K562 (cell line): ENCODE data around the gene FOXA3. TPM values are rescaled to one million over a fixed set of nuclear protein-coding genes. Genes with fewer than 3 reads are reported as not detected.
A peak's percentile ranks its signal among the peaks of the same experiment; 100 is the strongest.

Experiments
- ATAC-seq: fragments of 200-7000 bp; cut with Tn5 transposase; 3 replicates; pipeline ENCODE4 v1.9.1; 2020; ENCODE audit warnings: moderate library complexity
- BruUV-seq: library from RNA; stranded (reverse); fragments of 400-500 nt; replicated peaks from 2 replicates; lab custom pipeline; 2021; lab: Mats Ljungman, UMichigan
- CTCF ChIA-PET: fragments of 300-600 bp; formaldehyde crosslinking; extraction: SDS; loops from one replicate; lab custom pipeline; 2021; ENCODE audit warnings: low intra/inter-chr PET ratio; lab: Yijun Ruan, JAX
- POLR2A ChIA-PET: fragments of 300-600, 350-650 bp; sonication (Branson Sonifier 250); formaldehyde crosslinking; extraction: SDS; loops from one replicate; lab custom pipeline; 2021; ENCODE audit warnings: antibody characterized with exemption, inconsistent platforms; lab: Yijun Ruan, JAX
- DNase-seq, 4 experiments: peaks; one replicate each; pipeline versions ENCODE4 v3.0.0 to v3.0.0-alpha.2; 2011 to 2018; ENCODE audit warnings: low spot score in 3 of 4, mixed read lengths in 3 of 4; ENCODE audit errors: extremely low read depth in 1 of 4
- FAIRE-seq: peaks from 2 replicates; lab custom pipeline; 2011; peaks lifted over from hg19 to GRCh38; lab: Jason Lieb, UNC
- H2AFZ ChIP-seq: 2 replicates; pipeline ENCODE4 v1.6.0; 2011; ENCODE audit warnings: low read depth, low read length, control low read depth, inconsistent platforms
- H3K27ac ChIP-seq: fragments of 200-600 bp; 3 replicates; pipeline ENCODE4 v1.8.0; 2011; ENCODE audit warnings: low read depth, mild to moderate bottlenecking, control low read depth, inconsistent platforms, low read length, moderate library complexity, mixed read lengths; ENCODE audit errors: extremely low read depth
- H3K27me3 ChIP-seq, 2 experiments: fragments of 300-600 bp in 1 of 2; 2 replicates in 1 of 2; 3 replicates in 1 of 2; pipeline versions ENCODE4 v1.6.0 to v1.8.0; 2011; ENCODE audit warnings: inconsistent platforms in 2 of 2, low read length in 2 of 2, mild to moderate bottlenecking in 1 of 2, mixed read lengths in 1 of 2, moderate library complexity in 1 of 2; ENCODE audit not compliant: control insufficient read depth in 2 of 2, insufficient read depth in 2 of 2
- H3K36me3 ChIP-seq: fragments of 300-600 bp; 3 replicates; pipeline ENCODE4 v1.8.0; 2011; ENCODE audit warnings: mild to moderate bottlenecking, low read length, inconsistent platforms; ENCODE audit not compliant: control insufficient read depth, insufficient read depth
- H3K4me1 ChIP-seq, 2 experiments: fragments of 200-600 bp in 1 of 2; replicated peaks in 1 of 2; 2 replicates in 1 of 2; 3 replicates in 1 of 2; pipeline versions ENCODE4 v1.5.1 to v1.8.0; 2011; ENCODE audit warnings: inconsistent platforms in 2 of 2, low read length in 2 of 2, mild to moderate bottlenecking in 1 of 2, mixed read lengths in 1 of 2, moderate library complexity in 1 of 2; ENCODE audit not compliant: control insufficient read depth in 2 of 2, insufficient read depth in 2 of 2
- H3K4me2 ChIP-seq: 2 replicates; pipeline ENCODE4 v1.6.1; 2011; ENCODE audit warnings: low read length, control low read depth, inconsistent platforms, mixed read lengths; ENCODE audit not compliant: insufficient read depth
- H3K4me3 ChIP-seq: fragments of 200-600 bp; sonication (generic), shearing (Covaris generic); 2 replicates; pipeline ENCODE4 v1.5.1; 2016; ENCODE audit warnings: control low read depth, inconsistent platforms
- H3K79me2 ChIP-seq: fragments of 200-600 bp; 3 replicates; pipeline ENCODE4 v1.8.0; 2011; ENCODE audit warnings: low read length, inconsistent platforms; ENCODE audit not compliant: control insufficient read depth, insufficient read depth
- H3K9ac ChIP-seq, 2 experiments: 2 replicates each; pipeline versions ENCODE4 v1.6.0 to v1.6.1; 2011; ENCODE audit warnings: low read depth in 2 of 2, low read length in 2 of 2, control low read depth in 1 of 2, inconsistent platforms in 1 of 2, mild to moderate bottlenecking in 1 of 2, mixed read lengths in 1 of 2; ENCODE audit not compliant: insufficient read depth in 1 of 2
- H3K9me1 ChIP-seq: one replicate; pipeline ENCODE4 v1.6.0; 2011; ENCODE audit warnings: inconsistent platforms, mild to moderate bottlenecking, low read length, moderate library complexity; ENCODE audit not compliant: control insufficient read depth, insufficient read depth
- H3K9me3 ChIP-seq: replicated peaks from 2 replicates; pipeline ENCODE4 v1.5.1; 2011; ENCODE audit warnings: low read depth, low read length, inconsistent platforms; ENCODE audit not compliant: control insufficient read depth, insufficient read depth
- H4K20me1 ChIP-seq: replicated peaks from 2 replicates; pipeline ENCODE4 v1.6.1; 2011; ENCODE audit warnings: low read length, inconsistent platforms, mixed read lengths; ENCODE audit not compliant: control insufficient read depth, insufficient read depth
- AFF1 ChIP-seq, 2 experiments: fragments of 450-650 bp; IDR thresholded peaks; 2 replicates each; pipeline ENCODE4 v1.6.1; 2018; ENCODE audit warnings: mild to moderate bottlenecking in 2 of 2, low read depth in 1 of 2; ENCODE audit not compliant: partially characterized antibody in 2 of 2
- CXXC5 ChIP-seq: fragments of 250-450 bp; sonication (Bioruptor Pico); IDR thresholded peaks from 2 replicates; pipeline ENCODE4 v1.8.0; 2022; ENCODE audit warnings: inconsistent platforms, mild to moderate bottlenecking, moderate library complexity
- ETV6 ChIP-seq, 3 experiments: fragments of 150-350 bp in 1 of 3; sonication (generic) in 1 of 3; formaldehyde crosslinking in 1 of 3; IDR thresholded peaks; 2 replicates each; pipeline versions ENCODE4 v1.6.1 to v1.8.0; 2014 to 2022; ENCODE audit warnings: borderline replicate concordance in 2 of 3, low read depth in 2 of 3, antibody characterized with exemption in 1 of 3, low read length in 1 of 3, mild to moderate bottlenecking in 1 of 3, missing genetic modification reagents in 1 of 3
- HDAC6 ChIP-seq: IDR thresholded peaks from 2 replicates; pipeline ENCODE4 v1.6.1; 2012; ENCODE audit warnings: low read depth, mild to moderate bottlenecking, control low read depth, inconsistent platforms, low read length, moderate library complexity
- OTX1 ChIP-seq: fragments of 450-650 bp; formaldehyde crosslinking; IDR thresholded peaks from 2 replicates; pipeline ENCODE4 v1.4.0; 2022; ENCODE audit warnings: mild to moderate bottlenecking
- PCBP2 ChIP-seq: fragments of 200-400 bp; formaldehyde crosslinking; IDR thresholded peaks from 2 replicates; pipeline ENCODE4 v1.6.1; 2018; ENCODE audit warnings: low read length, low read depth, mild to moderate bottlenecking, moderate library complexity; ENCODE audit not compliant: poor library complexity, severe bottlenecking
- POLR2A ChIP-seq: fragments of 450-650 bp; conservative IDR thresholded peaks from 2 replicates; pipeline ENCODE4 v1.6.1; 2016
- POLR2G ChIP-seq: fragments of 200-400 bp; formaldehyde crosslinking; IDR thresholded peaks from 2 replicates; pipeline ENCODE4 v1.6.1; 2017; ENCODE audit warnings: low read depth, mild to moderate bottlenecking, antibody characterized with exemption, low read length, moderate library complexity
- PRPF4 ChIP-seq: fragments of 200-400 bp; formaldehyde crosslinking; IDR thresholded peaks from one replicate; pipeline ENCODE4 v1.6.1; 2017; ENCODE audit warnings: low read length, low read depth, mild to moderate bottlenecking; ENCODE audit not compliant: insufficient read depth, poor library complexity, severe bottlenecking
- RNF219 ChIP-seq: fragments of 250-450 bp; sonication (Bioruptor Pico); IDR thresholded peaks from 2 replicates; pipeline ENCODE4 v1.5.0; 2022; ENCODE audit warnings: mild to moderate bottlenecking
- SUPT5H ChIP-seq: fragments of 450-650 bp; IDR thresholded peaks from 2 replicates; pipeline ENCODE4 v1.6.1; 2016
- ZFP36 ChIP-seq: fragments of 150-350 bp; IDR thresholded peaks from 2 replicates; pipeline ENCODE4 v1.6.1; 2018; ENCODE audit warnings: low read length, low read depth; ENCODE audit not compliant: partially characterized antibody
- ZNF507 ChIP-seq: conservative IDR thresholded peaks from 2 replicates; pipeline ENCODE4 v1.6.1; 2017; ENCODE audit warnings: missing genetic modification characterization, missing compliant biosample characterization
- WGBS: fragments of 100-300 bp; shearing (Covaris generic); methylation state at CpG from one replicate; pipeline ENCODE4 v1.1.6; 2016; ENCODE audit warnings: low coverage, mixed read lengths; ENCODE audit not compliant: insufficient coverage; ENCODE audit errors: missing lambda C conversion rate; 5-methylcytosine and 5-hydroxymethylcytosine counted together
- in situ Hi-C: fragments of 300-500 bp; cut with MboI; formaldehyde crosslinking; loops from 4 replicates; pipeline ENCODE4 v1.15.0; 2018; ENCODE audit warnings: inconsistent platforms, mixed read lengths
- intact Hi-C: fragments of 100-400 bp; cut with micrococcal nuclease; formaldehyde crosslinking; loops from 2 replicates; pipeline ENCODE4 v1.14.2; 2022
- polyA plus RNA-seq, 8 experiments: library from polyadenylated mRNA; depleted of rRNA in 4 of 8; stranded (reverse) in 5 of 8; unstranded in 3 of 8; fragments of >200 nt; fragmentation: Nextera tagmentation in 2 of 8; fragmentation: Illumina TruSeq in 1 of 8; extraction: Ambion mirVana in 2 of 8; extraction: Trizol in 1 of 8; gene quantifications; 2 replicates each; pipeline versions ENCODE4 v1.2.1 to v1.2.3, GENCODE V29; 2011 to 2014; ENCODE audit warnings: inconsistent platforms in 1 of 8, missing spikeins in 1 of 8
- total RNA-seq, 7 experiments: library from RNA; depleted of rRNA in 6 of 7; stranded (reverse); fragments of >200 nt in 6 of 7; fragmentation: Illumina TruSeq in 2 of 7; extraction: Trizol in 2 of 7; gene quantifications; 2 replicates each; pipeline versions ENCODE4 v1.2.1 to v1.2.3, GENCODE V29; 2011 to 2021; ENCODE audit warnings: low replicate concordance in 1 of 7

The FOXA3 gene
- total and polyA plus RNA-seq, 9 of the 15 experiments (the other 6 are each of a cell fraction or from before 2014, with no cell fraction given): 1.3 to 15.5 (median 4.7) TPM

GRCh38 chr19:45821570-45821969, 42.6 kb upstream of the FOXA3 start:
- H3K36me3 ChIP-seq: peaks cover 68% of the 10 kb centered on the region; the same call in 2 of the 3 replicates
- FAIRE-seq: no peak
- DNase-seq: no peak
- in situ Hi-C loops: no loop called here
- peaks cover 0 to 27% of the 10 kb centered on the region in 2 experiments; a peak in 3 of 5 replicates for H3K4me1 ChIP-seq
- ChIA-PET CTCF (interaction anchor here (0.7 kb wide), 1 partner anchor 443 kb away, joined by 3 read pairs; no protein-coding TSS in a partner anchor), POLR2A (interaction anchor here (0.6 to 1.0 kb wide), 2 partner anchors 8 to 16 kb away, joined by 3 to 4 read pairs; no protein-coding TSS in a partner anchor)
- no peak for ATAC-seq
- H3K4me2 ChIP-seq: no peak overlapping the region
- no peak for TF ChIP-seq OTX1 (CRISPR knock-in tag)
- TF ChIP-seq AFF1 (IDR thresholded peaks at IDR 0.05; ENCODE audit: low read depth in 1 of 2, partially characterized antibody in 2 of 2): no peak
- TF ChIP-seq ZFP36: no peak
- no peak for TF ChIP-seq ETV6 (IDR thresholded peaks at IDR 0.05; ENCODE audit: borderline replicate concordance in 1 of 2, low read depth in 2 of 2, low read length in 1 of 2)
- TF ChIP-seq ETV6 (CRISPR knock-in tag; IDR thresholded peaks at IDR 0.05; ENCODE audit: borderline replicate concordance): no peak
- no peak for TF ChIP-seq RNF219 (CRISPR knock-in tag)
- TF ChIP-seq HDAC6: no peak
- TF ChIP-seq POLR2G: peak; percentile 54
- TF ChIP-seq ZNF507 (tag): no peak
- no peak for TF ChIP-seq PCBP2
- TF ChIP-seq CXXC5: no peak
- no peak for TF ChIP-seq PRPF4
- TF ChIP-seq SUPT5H: peak; percentile 25; the same call in 1 of the 2 replicates
- TF ChIP-seq POLR2A: peak; percentile 41
- H3K9ac ChIP-seq: no peak overlapping the region
- H3K79me2 ChIP-seq: no peaks in the 10 kb centered on the region
- peaks cover 13% of the 10 kb centered on the region; the same call in 1 of the 2 replicates for H4K20me1 ChIP-seq
- no peaks in the 10 kb centered on the region for H3K27me3 ChIP-seq
- H2AFZ ChIP-seq: no peak overlapping the region
- WGBS: 73% methylated on average over 10 of the region's 10 CpGs
- no peak overlapping the region for H3K27ac ChIP-seq
- BruUV-seq: no TSS peak
- H3K9me1 ChIP-seq: peaks cover 5% of the 10 kb centered on the region
- intact Hi-C loops: no loop called here
- H3K9me3 ChIP-seq: no peaks in the 10 kb centered on the region
- H3K4me3 ChIP-seq: no peak overlapping the region
